ENCODE measurements around the gene NEMP2. TPM values are rescaled to one million over a fixed set of nuclear protein-coding genes. Genes with fewer than 3 reads are reported as not detected.

The NEMP2 gene
- polyA plus RNA-seq, 2 of the 4 experiments (the other 2 are of a cell fraction): 7.1 to 22.0 TPM

DNA sequence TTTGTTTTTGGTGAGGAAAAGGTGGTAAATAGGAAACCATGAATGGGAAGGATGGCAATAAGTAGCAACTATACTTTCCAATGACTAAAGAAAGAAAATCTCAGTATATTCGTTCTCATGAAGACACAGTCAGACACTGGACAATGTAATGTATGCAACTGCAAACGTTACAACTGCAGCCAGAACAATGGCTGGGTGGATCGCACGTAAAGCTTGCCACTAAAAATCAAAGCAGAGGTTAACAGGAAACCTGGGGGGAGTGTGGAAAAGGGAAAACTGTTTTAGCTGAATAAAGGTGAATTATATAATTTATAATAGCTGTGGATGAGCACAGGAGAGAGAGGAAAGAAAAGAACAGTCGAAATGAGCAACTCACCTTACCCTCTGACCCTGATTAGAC, 33.3 kb downstream of the NEMP2 start:
- TF ChIP-seq CBX8 (IDR thresholded peaks at IDR 0.05) (no peak), SREBF2 (IDR thresholded peaks at IDR 0.05) (no peak), MYC (IDR thresholded peaks at IDR 0.05; ENCODE audit: borderline replicate concordance, low read length) (no peak), JUN (IDR thresholded peaks at IDR 0.05) (no peak), HDAC2 (IDR thresholded peaks at IDR 0.05) (no peak), MAFK (IDR thresholded peaks at IDR 0.05; ENCODE audit: partially characterized antibody) (no peak), POLR2A (IDR thresholded peaks at IDR 0.05; ENCODE audit: low read length) (no peak), KDM5A (IDR thresholded peaks at IDR 0.05) (no peak), TFCP2L1 (CRISPR knock-in tag; IDR thresholded peaks at IDR 0.05) (no peak), ESRRA (IDR thresholded peaks at IDR 0.05; ENCODE audit: borderline replicate concordance, low read length) (no peak), RAD21 (conservative IDR thresholded peaks at IDR 0.05 in 1 of 2, IDR thresholded peaks at IDR 0.05 in 1 of 2) (no peak), CHD4 (IDR thresholded peaks at IDR 0.05; ENCODE audit: borderline replicate concordance) (no peak), ZFP36 (IDR thresholded peaks at IDR 0.05; ENCODE audit: borderline replicate concordance, partially characterized antibody) (no peak), HEYL (CRISPR knock-in tag; IDR thresholded peaks at IDR 0.05) (no peak), MAZ (IDR thresholded peaks at IDR 0.05; ENCODE audit: borderline replicate concordance, low read depth, low read length) (no peak), POLR2AphosphoS2 (conservative IDR thresholded peaks at IDR 0.05; ENCODE audit: low read length) (no peak), HOXB13 (CRISPR knock-in tag; IDR thresholded peaks at IDR 0.05; ENCODE audit: low read depth) (no peak), EP300 (IDR thresholded peaks at IDR 0.05) (no peak), ZNF302 (CRISPR knock-in tag; IDR thresholded peaks at IDR 0.05) (no peak)
- TF ChIP-seq, protein P1, sequence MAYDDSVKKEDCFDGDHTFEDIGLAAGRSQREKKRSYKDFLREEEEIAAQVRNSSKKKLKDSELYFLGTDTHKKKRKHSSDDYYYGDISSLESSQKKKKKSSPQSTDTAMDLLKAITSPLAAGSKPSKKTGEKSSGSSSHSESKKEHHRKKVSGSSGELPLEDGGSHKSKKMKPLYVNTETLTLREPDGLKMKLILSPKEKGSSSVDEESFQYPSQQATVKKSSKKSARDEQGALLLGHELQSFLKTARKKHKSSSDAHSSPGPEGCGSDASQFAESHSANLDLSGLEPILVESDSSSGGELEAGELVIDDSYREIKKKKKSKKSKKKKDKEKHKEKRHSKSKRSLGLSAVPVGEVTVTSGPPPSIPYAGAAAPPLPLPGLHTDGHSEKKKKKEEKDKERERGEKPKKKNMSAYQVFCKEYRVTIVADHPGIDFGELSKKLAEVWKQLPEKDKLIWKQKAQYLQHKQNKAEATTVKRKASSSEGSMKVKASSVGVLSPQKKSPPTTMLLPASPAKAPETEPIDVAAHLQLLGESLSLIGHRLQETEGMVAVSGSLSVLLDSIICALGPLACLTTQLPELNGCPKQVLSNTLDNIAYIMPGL (CRISPR knock-in tag; IDR thresholded peaks at IDR 0.05; ENCODE audit: borderline replicate concordance): no peak
- ATAC-seq (no peak), FAIRE-seq (no peak), DNase-seq (ENCODE audit: low read depth in 1 of 2, low spot score in 1 of 2) (no peak)
- ChIA-PET CTCF (interaction anchor here (1.4 to 1.7 kb wide), 3 partner anchors 8 to 118 kb away, joined by 3 to 6 read pairs (median 3); no protein-coding TSS in a partner anchor), POLR2A (interaction anchor here (0.5 kb wide), 1 partner anchor 16 kb away, joined by 3 read pairs; no protein-coding TSS in a partner anchor)
- peaks cover 47% of the 10 kb centered on the region for H3K4me1 ChIP-seq
- peak overlapping the region in 1 of 2 experiments; percentile 47; a peak in 1 of 6 replicates for H3K27ac ChIP-seq
- 79% methylated on average over 5 of the region's 5 CpGs for WGBS (ENCODE audit: missing lambda C conversion rate)
- peak overlapping the region; percentile 44 for H3K4me2 ChIP-seq
- no peak overlapping the region for H3K4me3 ChIP-seq
- no peaks in the 10 kb centered on the region for H3K9me3 ChIP-seq

DNA sequence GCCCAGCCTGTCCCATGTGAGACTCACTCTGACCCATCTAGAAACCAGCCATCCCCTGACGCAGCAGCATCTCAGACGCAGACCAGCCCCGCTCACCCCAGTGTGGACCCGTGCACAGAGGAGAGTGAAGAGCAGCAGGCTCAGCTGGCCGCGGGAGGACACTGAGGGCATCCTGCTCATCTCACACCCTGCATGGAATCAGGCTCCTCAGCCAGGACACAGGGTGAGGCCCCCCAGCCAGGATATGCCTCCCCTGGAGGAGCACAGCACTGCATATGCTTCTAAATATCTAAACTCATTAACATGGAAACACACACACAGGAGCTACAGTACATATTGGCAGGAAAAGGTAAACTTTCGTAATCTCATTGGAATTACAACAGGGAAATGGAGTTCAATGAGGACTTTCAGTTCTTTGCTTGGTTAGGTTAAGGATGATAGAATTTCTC, 34.4 kb downstream of the NEMP2 start:
- Histone ChIP-seq H3K4me2 (no peak overlapping the region), H3K4me1 (peaks cover 35% of the 10 kb centered on the region), H3K4me3 (no peak overlapping the region), H3K27ac (peak overlapping the region in 1 of 2 experiments; percentile 39; a peak in 1 of 6 replicates), H3K9me3 (no peaks in the 10 kb centered on the region)
- ChIA-PET CTCF (interaction anchor here (0.9 to 1.7 kb wide), 3 partner anchors 10 to 119 kb away, joined by 3 read pairs; no protein-coding TSS in a partner anchor), POLR2A (no interaction called here)
- FAIRE-seq (no peak), ATAC-seq (peak in 1 of 2 experiments; percentile 61; a peak in 4 of 6 replicates), DNase-seq (ENCODE audit: low read depth in 1 of 2, low spot score in 1 of 2) (no peak)
- 92% methylated on average over 6 of the region's 7 CpGs for WGBS (ENCODE audit: missing lambda C conversion rate)
- TF ChIP-seq JUN (IDR thresholded peaks at IDR 0.05) (no peak), PHF8 (IDR thresholded peaks at IDR 0.05; ENCODE audit: borderline replicate concordance, low read depth) (no peak), HOXB13 (CRISPR knock-in tag; IDR thresholded peaks at IDR 0.05; ENCODE audit: low read depth) (no peak), NPAS2 (CRISPR knock-in tag; IDR thresholded peaks at IDR 0.05; ENCODE audit: borderline replicate concordance) (no peak), NFE2L2 (conservative IDR thresholded peaks at IDR 0.05; ENCODE audit: low read length) (no peak), RNF2 (IDR thresholded peaks at IDR 0.05; ENCODE audit: borderline replicate concordance, low read depth) (no peak), CBX8 (IDR thresholded peaks at IDR 0.05) (no peak), ZSCAN20 (CRISPR knock-in tag; IDR thresholded peaks at IDR 0.05) (no peak), ZNF302 (CRISPR knock-in tag; IDR thresholded peaks at IDR 0.05) (no peak), FOSL2 (IDR thresholded peaks at IDR 0.05) (no peak), FOSL2 (CRISPR knock-in tag; IDR thresholded peaks at IDR 0.05) (no peak), MAFK (IDR thresholded peaks at IDR 0.05; ENCODE audit: partially characterized antibody) (no peak)
- TF ChIP-seq, protein P2, sequence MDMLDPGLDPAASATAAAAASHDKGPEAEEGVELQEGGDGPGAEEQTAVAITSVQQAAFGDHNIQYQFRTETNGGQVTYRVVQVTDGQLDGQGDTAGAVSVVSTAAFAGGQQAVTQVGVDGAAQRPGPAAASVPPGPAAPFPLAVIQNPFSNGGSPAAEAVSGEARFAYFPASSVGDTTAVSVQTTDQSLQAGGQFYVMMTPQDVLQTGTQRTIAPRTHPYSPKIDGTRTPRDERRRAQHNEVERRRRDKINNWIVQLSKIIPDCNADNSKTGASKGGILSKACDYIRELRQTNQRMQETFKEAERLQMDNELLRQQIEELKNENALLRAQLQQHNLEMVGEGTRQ (IDR thresholded peaks at IDR 0.05): no peak
- TF ChIP-seq, protein P1 (CRISPR knock-in tag; IDR thresholded peaks at IDR 0.05; ENCODE audit: borderline replicate concordance): no peak
- TF ChIP-seq, protein P3, sequence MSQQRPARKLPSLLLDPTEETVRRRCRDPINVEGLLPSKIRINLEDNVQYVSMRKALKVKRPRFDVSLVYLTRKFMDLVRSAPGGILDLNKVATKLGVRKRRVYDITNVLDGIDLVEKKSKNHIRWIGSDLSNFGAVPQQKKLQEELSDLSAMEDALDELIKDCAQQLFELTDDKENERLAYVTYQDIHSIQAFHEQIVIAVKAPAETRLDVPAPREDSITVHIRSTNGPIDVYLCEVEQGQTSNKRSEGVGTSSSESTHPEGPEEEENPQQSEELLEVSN (IDR thresholded peaks at IDR 0.05; ENCODE audit: borderline replicate concordance, low read depth): no peak

All from A549 (cell line).